ENCODE measurements around the gene GHR.

The GHR gene

DNA sequence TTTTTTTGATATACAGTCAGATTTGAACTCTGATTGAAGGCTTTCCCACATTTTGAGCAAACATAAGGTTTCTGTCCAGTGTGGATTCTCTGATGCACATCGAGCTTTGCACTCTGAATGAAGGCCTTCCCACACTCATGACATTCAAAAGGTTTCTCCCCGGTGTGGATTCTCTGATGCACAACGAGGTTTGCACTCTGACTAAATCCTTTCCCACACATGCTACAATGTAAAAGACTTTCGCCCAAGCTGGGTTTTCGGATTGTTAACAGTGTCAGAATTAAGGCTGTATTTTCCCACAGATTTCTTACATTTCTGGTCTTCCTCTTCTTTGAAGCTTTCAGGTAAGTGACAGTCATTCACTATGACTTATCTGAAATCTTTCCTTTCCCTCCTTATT, 44.3 kb downstream of the GHR start:
- no peak for DNase-seq

DNA sequence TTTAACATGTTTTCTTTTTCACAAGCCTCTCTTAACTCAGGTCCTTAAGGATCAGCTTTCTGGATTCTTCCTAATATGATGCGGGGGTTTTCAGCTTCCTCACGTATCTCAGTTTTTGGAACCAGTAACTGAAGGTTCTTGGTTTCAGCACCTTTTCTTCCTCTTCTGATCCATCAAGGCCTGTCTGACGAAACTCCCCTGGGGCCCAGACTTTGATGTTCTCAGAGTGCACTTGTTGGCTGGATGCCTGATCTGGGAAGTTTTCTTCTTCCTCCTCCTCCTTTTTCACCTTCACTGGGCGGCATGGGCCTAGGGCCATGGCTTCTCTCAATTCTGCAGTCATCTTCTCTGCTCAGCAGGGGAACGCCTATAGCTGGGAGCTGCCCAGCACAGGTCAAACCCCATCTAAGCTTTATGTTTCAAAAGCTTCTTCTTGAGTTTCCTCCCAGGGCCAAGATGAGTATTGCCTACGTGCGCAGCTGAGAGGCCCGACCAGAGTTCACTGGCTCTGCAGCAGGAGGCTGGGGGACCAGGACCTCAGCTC, 44.8 kb downstream of the GHR start:
- no peak for DNase-seq

DNA sequence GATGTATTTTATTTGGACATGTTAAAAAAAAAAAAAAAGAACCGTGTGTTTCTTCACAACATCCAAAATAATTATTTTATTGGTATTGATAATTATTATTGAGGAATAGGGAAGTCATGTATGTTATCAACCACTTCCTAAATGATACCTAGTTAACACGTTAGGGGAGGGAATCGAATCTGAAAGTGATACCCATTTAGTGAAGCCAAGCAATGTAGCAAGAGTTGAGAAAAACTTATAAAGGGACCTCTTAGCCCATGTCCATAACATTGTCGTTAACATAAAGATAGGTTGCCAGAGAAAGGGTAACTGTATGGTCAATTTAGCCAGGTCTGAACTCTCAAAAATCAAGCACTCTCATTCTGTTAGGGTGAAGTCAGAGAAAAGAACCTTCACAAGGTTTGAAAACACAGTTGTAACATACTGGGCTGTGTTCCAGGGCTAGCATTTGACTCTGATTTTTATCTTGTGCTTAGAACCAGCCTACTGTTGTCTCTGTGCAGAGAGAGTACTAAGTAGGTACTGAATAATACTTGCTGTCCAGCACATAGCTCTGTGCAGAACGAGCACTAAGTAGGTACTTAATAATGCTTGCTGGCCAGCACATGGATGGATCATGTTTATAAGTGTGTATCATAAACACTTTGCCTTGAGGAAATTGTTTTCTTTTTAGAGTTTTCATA, 60.4 kb downstream of the GHR start:
- no peak for DNase-seq

DNA sequence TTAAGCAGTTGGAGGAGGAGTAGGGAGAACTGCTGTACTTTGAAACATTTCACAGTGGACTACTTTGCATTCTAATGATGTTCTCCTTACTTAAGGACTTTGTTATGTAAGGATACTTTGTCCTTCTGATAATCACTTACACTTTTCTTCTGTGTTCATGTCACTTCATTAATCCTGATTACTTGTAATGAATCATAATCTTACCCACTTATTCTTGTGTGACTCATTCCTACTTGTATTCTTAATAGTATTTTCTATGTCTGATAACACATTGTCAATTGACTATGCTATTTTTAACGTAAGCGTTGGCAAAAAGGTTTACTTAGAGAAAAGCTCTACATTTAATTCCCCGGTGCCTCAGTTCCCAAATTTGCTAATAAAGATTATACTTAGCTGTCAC, 63.8 kb downstream of the GHR start:
- DNase-seq, result no peak

DNA sequence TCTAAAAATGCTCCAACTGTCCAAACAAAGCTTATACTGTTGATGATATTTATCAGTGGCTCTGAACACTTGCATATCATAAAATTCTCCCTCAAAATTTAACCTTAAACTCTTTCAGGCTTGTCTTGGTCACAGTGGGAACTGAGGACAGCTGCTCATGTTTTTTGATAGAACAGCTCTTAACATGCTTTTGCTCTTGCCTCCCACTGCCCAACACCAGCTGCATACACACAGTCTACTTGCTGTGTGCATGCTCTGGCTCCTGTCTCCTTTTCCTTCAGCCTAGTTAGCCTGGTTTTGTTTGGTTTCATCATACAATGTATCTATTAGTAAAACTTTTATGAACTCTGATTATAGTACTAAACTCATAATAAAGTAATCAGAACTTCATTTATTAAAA, 64.6 kb downstream of the GHR start:
- DNase-seq, result no peak

DNA sequence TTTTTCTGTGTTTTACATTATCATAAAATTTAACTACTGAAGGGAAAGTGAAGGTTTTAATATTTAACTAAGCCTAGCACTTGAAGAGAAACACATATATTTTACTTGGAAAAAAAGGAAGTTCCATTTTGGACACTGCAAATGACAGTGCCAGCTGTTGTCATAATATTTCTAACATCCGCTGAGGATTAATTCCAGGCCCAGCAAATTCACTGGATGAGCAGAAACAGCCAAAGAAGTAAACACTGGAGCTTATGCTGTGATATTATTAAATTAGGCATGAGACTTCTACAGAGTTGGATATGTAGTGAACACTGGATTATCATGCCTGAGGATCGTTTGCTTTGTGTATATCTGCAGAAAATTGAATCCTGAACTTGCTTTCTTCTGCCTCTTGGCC, 67.6 kb downstream of the GHR start:
- DNase-seq, result no peak

DNA sequence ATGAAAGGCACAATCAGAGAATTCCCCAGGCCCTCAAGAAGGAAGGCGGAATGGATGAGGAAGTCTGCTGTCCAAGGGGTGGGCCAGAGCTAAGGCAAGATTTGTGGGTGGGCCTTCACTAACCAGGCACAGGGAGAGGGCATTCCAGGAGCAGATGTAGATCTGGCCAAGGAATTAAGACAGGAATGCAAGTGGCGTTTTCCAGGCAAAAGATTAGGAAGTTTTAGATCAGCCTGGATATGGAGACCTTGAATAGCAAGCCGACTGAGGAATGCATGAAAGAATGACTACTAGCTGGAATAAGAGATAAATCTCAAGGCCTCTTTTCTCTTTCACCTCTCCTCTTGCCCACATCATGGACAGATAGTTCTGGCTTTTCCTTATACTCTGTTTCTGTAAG, 68.5 kb downstream of the GHR start:
- DNase-seq, result no peak

DNA sequence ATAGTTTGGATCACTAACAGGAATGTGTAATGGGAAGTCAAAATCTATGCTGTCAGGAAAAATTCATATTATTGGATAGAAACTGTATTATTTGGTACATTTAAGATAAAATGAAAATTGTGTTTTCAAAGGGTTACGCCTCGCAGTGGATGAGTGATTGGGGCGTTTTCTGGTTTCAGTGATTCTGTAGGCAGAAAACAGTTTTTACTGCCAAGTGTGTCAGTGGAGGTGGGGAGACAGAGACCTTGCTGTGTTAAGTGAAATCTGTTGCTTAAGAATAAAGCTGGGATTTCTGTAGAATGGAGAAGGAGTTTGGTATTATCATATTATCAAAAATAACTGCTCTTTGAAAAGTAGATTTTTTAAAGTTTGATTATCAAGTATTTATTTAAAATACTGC, 69.7 kb downstream of the GHR start:
- DNase-seq, result no peak

DNA sequence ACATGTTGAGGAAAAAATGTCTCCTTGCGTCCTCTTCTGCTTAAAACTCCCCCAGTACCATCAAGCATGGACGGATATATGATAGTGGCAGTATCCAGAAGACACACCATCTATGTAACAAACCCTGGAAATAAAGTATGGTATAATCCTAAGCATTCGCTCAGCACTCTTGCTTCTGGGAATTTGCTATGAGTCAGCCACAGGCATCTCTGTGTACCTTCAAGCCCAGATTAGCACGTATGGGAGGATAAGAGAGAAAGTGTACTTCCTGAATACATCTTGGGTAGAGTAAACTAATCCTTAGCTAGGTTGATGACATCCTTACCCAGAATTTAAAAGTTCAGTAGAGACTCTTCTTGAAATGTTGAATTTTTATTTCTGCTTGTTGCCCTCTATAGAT, 71.2 kb downstream of the GHR start:
- no peak for DNase-seq

DNA sequence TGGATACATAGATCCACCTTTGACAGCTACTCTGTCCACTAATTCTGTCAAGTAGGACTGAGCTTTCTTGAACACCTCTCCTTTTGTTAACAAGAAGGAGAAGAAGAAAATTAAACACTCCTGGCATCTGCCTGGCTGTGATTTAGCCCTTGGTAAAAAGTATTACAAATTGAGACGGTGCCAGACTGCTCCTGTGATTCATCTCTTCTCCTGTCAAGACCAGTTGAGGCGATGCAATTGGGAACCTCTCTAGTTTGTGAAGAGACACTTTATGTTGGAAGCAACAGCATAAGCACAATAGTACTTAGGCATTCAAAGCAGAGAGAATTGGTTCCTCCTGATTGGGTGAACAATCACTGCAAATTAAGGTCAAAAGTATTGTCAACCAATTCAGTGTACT, 72.7 kb downstream of the GHR start:
- no peak for DNase-seq

DNA sequence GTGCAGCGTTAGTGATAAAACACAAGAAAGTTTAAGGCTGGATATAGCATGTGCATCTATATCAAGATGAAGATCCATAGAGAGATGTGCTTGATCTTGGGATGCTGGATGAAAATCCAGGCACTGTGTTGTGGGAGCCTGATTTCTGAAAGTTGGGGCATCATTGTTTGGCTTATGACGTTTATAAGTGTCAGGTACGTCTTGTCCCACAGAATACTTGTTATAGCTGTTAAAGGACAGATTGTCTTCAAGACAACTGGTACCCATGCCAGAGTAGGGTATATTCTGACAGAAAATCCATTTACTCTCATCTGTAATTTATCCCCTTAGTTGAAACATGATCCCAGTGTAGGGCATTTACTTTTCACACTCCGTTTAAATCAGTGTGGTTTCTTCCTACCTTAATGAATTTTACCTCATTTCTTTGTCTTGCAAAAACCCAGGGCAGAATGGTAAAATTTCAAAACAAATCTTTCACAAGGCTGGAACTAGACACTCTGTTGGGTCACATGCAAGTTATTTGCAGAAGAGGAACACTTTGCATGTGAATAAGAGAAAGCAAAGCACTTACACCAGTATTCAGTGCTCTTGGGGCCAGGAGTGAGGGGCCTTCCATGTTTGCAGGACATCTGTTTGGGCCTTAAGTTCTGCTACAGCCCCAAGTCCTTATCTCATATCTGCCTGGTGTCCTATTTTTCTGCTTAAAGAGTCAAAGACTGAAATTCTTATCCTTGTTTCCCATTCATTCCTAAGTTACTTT, 73.3 kb downstream of the GHR start:
- DNase-seq, result no peak

DNA sequence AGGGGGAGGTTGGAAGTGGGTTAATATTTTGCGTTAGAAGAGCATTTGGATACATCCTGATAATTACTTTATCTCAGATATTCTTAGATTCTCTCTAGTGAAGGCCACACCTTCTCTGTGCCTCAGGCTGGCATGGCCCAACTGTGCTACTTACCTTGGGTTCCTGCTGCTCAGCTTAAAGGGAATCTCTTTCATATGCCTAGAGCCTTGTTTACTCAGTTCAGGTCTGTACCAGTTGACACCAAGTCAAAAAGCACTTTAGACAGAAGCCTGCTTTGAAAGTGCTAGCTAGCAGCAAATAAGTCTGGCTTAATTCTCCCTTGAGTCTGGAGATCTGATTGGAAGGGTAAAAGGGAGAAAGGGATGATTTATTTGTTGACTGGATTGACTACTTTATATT, 74.8 kb downstream of the GHR start:
- no peak for DNase-seq

DNA sequence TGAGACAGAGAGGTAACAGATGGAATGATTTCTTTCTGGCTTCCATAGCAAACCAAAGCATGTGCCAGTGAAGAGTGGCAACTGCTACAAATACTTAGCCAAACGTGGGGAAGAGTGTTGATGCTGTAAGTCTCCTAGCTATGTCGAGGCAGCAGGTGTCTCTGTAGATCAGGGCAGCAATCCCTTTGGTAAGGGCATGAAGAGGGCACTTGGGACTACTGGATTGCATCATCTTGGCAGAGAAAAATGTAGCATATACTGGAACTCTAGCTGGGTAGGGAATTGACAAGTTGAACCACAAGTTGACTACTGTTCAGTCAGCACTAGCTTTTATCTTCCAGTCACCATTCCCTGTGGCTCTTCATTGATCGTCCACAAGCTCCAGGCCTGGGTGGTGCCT, 75.8 kb downstream of the GHR start:
- DNase-seq, result no peak

DNA sequence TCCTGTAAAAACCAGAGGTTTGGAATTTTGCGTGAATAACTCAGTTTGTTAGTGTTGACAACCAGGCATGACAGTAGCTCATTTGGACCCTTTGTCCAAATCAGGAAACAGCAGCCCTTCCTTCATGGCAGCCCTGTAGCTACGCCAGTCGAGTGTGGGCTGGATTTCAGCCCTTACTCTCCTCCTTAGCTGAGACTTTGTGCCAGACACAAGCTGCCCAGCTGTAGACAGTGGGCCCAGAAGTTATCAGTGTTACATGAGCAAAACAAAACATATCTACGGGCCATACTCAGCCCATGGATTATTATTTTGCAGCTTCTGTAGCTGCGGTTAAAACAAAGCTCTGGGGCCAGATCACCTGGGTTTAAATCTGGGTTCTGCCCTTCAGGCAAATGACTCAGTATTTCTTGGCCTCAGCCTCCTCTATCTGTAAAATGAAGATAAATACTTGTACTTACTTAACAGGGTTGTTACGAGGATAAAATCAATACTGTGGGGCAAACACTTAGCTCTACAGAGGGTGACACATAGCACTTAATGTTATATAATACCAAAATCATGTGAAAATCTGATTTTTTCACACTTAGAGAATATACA, 76.9 kb downstream of the GHR start:
- no peak for DNase-seq

DNA sequence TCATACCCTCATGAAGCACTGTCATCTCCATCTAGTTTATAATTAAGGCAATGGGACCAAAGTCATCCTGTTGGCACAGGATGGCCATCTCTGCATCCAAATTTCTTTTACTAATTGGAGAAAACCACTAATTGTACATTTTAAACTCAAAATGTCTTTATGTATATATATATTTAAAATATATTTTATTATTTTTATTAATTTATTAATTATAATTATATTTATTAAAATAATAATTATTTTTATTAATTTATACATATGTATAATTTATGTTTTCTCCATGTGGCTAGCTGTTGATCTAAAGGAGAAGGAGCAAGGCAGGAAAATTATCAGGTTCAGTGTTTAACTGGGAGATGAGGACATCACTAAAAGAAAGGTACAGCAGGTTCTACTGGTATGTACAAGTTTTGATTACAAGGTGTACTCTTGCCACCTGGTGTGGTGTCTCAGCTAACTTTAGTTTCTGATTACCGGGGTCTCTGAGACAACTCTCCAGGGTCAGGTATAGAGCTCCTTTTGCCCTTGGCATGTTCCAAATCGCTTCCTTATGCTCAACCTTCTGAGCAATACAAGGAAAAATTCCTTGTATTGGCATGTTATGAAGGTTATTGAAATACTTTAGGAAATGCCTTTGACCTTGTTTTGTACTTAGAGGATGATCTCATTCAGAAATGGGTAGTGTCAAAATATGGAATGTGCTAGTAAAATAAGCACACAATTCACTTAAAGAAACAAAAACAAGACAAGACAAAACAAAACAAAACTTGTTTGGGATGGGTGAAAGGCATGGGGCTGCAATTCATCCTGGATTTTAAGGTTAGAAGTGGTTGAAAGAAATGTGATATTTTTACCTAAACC, 79.6 kb downstream of the GHR start:
- no peak for DNase-seq

DNA sequence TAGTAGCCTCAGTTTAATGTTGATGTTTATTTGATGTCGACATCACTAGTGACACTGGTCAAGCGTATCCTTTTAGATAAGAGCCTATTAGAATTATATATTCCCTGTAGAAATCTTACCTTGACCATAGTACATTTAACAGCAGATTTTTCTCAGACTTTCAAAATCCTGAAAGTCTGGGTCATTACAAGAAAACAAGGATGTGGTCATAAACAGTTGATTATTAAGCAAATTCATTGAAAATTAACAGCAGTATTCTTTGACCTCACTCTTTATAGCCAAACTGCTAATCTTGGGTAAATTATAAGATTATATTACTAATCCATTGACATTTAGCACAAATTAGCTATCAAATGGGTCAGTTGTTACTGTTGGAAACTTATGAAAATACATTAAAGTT, 83.4 kb downstream of the GHR start:
- no peak for DNase-seq

DNA sequence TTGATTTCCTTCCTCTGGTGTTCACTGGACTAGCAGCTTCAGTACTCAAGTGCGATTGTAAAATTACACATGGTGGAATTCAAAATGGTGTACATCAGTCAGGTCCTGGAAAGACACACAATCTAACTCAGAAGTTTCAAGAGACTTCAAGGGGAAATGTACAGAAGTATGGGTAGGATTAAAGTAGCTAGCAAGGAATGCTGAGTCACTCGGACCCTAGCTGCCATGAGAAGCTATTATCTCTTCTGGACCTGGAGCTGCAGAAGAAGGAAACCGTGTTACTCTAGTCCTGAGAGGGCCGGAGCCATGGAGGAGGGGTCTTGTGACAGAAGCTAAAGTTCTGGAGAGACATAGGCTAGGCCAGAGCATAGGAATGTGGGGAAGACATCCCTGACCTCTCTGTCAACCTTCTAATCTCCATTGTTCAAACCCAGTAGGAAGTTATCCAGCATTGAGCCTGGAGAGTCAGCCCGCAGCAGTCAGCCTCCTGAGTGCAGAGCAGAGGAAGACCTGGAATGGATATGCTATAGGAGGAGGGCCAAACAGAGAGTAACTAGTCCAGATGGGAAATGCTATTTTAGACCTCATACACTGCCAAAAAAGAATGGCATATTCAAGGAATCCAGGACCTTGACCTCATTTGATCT, 84.3 kb downstream of the GHR start:
- no peak for DNase-seq

DNA sequence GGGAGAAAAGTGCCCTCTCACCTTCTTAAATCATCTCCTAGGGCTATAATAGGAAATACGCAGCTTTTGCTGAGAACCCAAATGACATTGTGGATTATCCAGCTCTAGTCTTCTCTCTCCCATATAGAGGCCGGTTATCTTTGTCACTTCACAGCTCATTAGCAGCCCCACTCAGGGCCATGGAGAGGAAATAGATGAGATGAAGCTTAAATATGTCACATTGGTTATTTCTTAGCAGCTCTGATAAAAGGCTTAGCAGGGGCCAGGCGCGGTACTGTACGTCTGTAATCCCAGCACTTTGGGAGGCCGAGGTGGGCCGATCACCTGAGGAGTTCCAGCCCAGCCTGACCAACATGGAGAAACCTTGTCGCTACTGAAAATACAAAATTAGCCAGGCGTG, 90.0 kb downstream of the GHR start:
- DNase-seq, result no peak

DNA sequence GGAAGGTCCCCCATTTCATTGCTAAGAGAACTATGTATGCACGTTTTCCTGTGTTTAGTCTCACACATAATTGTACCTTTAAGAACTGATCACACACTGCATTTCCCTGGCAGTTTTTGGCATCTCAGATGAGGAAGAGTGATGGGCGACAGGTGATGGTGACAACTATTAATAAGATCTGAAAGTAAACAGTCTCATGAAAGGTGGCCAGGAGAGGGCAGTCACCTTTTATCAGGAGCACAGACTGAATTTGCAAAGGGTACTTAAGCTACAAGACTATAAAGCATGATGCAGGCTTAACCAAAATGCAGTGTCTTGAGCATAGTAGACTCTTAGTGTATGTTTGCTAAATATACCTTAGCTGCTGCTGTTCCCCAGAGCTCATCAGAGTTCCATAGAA, 91.5 kb downstream of the GHR start:
- no peak for DNase-seq

DNA sequence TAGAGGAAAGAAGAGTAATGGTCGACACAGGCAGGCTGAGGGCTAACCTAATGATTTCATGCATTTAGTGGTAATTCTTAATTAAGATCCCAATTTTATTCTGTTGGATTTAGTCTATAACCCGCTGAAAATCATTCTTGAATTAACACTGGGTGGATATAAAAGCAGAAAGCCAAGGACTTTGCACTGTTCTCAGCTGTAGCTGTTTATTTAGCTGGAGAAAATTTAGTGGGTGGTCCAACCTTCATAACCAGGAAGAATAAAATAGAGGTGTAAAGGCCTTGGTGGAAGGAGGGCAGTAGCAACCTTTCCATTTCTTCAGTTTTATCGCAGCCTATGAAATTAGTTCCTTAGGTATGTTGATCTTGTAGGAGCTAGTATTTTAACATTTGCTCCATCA, 92.3 kb downstream of the GHR start:
- no peak for DNase-seq

DNA sequence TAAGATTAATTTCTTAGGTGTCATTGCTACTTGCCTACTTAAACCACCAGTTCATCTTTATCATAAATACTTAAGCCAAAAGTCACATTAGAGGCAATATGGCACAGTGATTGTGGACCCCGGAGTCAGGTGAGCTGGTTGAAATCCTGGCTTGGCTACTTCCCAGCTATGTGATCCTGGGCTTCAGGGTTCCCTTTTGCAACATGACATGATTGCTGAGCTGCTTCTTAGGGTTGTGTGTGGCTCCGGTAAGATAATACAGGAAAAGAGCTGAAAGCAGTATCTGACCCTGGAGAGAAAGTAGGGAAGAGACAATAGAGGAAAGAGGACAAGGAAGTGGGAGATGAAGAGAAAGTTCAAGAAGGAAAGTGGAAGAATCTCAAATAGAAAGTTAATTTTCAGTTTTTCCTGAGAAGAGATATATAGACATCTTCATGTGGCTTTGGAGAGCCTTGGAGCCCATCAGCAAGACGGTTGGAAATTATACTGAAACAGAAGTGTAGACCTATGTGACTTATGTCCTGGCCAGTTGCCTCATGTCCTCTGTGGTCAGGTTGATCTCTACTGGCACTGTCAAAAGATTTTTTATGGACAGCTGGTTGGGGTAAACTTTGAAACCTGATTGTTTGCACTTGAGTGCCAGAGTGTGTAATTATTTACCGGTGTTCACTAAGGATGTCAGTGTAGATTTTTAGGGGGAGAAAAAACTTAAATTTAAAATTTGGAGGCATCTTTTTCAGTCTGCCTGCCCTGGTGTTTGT, 93.2 kb downstream of the GHR start:
- DNase-seq, result no peak

DNA sequence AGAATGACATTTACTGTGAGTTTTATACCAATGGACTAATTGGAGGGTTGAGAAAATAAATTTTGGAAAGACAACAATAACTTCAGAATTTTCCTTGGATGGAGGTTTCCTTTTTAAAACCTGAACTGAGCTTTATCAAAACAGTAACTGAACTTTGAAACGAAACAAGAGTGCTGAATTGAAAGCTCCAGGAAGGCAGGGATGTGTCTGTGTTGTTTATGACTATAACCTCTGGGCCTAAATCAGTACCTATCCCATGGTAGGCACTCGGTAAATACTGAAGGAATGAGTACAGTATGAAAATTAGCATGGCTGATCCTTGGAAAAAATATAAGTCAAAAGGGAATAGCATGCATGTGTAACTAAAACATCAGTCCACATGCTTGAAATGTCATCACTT, 93.9 kb downstream of the GHR start:
- DNase-seq, result no peak
